GM18907 (cell line): ENCODE data around the gene ZNF648.
"Not testable (repeated sequence)": the region's sequence is repeated elsewhere in the genome, so short reads cannot be mapped to it uniquely, and the experiment has no call there.

Experiments used
- ATAC-seq: cut with Tn5 transposase; IDR thresholded peaks from one replicate; pipeline ENCODE4 v1.9.1; 2021; ENCODE audit warnings: mild to moderate bottlenecking, moderate library complexity; ENCODE audit not compliant: unreplicated experiment

ZNF648 gene

GRCh38 chr1:182029379-182030331 lies 31.9 kb downstream of the ZNF648 start:
- ATAC-seq = peak; percentile 95

- ATAC-seq = no peak
Measured at GRCh38 chr1:182029002-182029378, 32.5 kb downstream of the ZNF648 start.

GRCh38 chr1:182015360-182015759 lies 46.2 kb downstream of the ZNF648 start:
- ATAC-seq = no peak

- ATAC-seq = not testable (repeated sequence)
Measured at GRCh38 chr1:182010800-182011370, 50.6 kb downstream of the ZNF648 start.

- not testable (repeated sequence) for ATAC-seq
Measured at GRCh38 chr1:182005398-182005797, 56.1 kb downstream of the ZNF648 start.

- no peak for ATAC-seq
Measured at GRCh38 chr1:182004601-182005000, 56.9 kb downstream of the ZNF648 start.
